Glomerular endothelial cell (primary cell): ENCODE measurements around the gene A3GALT2. TPM values are rescaled to one million over a fixed set of nuclear protein-coding genes. Genes with fewer than 3 reads are reported as not detected.
"Not testable (repeated sequence)": the region's sequence is repeated elsewhere in the genome, so short reads cannot be mapped to it uniquely, and the experiment has no call there.

Experiments
- DNase-seq: peaks from one replicate; pipeline ENCODE4 v3.0.0-alpha.2; 2011; ENCODE audit warnings: low read depth, low spot score; ENCODE audit errors: extremely low read depth
- total RNA-seq: library from RNA; depleted of rRNA; stranded (reverse); fragments of >200 nt; gene quantifications from 2 replicates; pipeline ENCODE4 v1.2.3, GENCODE V29; 2015

The A3GALT2 gene
- total RNA-seq, 1 donor from 2014 or later: not detected

- no peak for DNase-seq
Observed at GRCh38 chr1:33317946-33318345, 3.0 kb downstream of the A3GALT2 start.

GRCh38 chr1:33317354-33317753 is 3.5 kb downstream of the A3GALT2 start:
- no peak for DNase-seq

GRCh38 chr1:33316601-33317000 is 4.3 kb downstream of the A3GALT2 start:
- DNase-seq: no peak

GRCh38 chr1:33314416-33314815 is 6.5 kb downstream of the A3GALT2 start:
- no peak for DNase-seq

- no peak for DNase-seq
Observed at GRCh38 chr1:33312413-33312749, 8.5 kb downstream of the A3GALT2 start.

GRCh38 chr1:33311706-33312412 is 9.0 kb downstream of the A3GALT2 start:
- DNase-seq: no peak

- DNase-seq: no peak
Observed at GRCh38 chr1:33310702-33311101, 10.2 kb downstream of the A3GALT2 start.

GRCh38 chr1:33309351-33309750 is 11.5 kb downstream of the A3GALT2 start:
- DNase-seq: not testable (repeated sequence)

- no peak for DNase-seq
Observed at GRCh38 chr1:33307494-33307864, 13.4 kb downstream of the A3GALT2 start.

- DNase-seq: no peak
Observed at GRCh38 chr1:33306653-33307493, 14.0 kb downstream of the A3GALT2 start.

GRCh38 chr1:33305816-33306652 is 14.9 kb downstream of the A3GALT2 start:
- no peak for DNase-seq

GRCh38 chr1:33305016-33305415 is 15.9 kb downstream of the A3GALT2 start:
- no peak for DNase-seq

GRCh38 chr1:33302325-33302724 is 18.6 kb downstream of the A3GALT2 start:
- no peak for DNase-seq

- no peak for DNase-seq
Observed at GRCh38 chr1:33301273-33301984, 19.5 kb downstream of the A3GALT2 start.

- DNase-seq: no peak
Observed at GRCh38 chr1:33300673-33301072, 20.2 kb downstream of the A3GALT2 start.

GRCh38 chr1:33299461-33300155 is 21.3 kb downstream of the A3GALT2 start:
- no peak for DNase-seq

GRCh38 chr1:33298623-33299277 is 22.1 kb downstream of the A3GALT2 start:
- DNase-seq: peak; percentile 10

GRCh38 chr1:33297911-33298622 is 22.8 kb downstream of the A3GALT2 start:
- DNase-seq: no peak

- DNase-seq: no peak
Observed at GRCh38 chr1:33296824-33297223, 24.1 kb downstream of the A3GALT2 start.
